SK-N-SH (cell line): ENCODE results near the gene ZNF189. TPM values are rescaled to one million over a fixed set of nuclear protein-coding genes. Genes with fewer than 3 reads are reported as not detected.

ENCODE experiments used
- CTCF ChIA-PET: fragments of 300-600, 350-600 bp; formaldehyde crosslinking; extraction: SDS; loops from one replicate; lab custom pipeline; 2021; lab: Yijun Ruan, JAX
- POLR2A ChIA-PET: fragments of 350-600 bp; sonication (Branson Sonifier 250); formaldehyde crosslinking; extraction: SDS; loops from one replicate; lab custom pipeline; 2020; ENCODE audit warnings: antibody characterized with exemption, inconsistent platforms; lab: Yijun Ruan, JAX
- DNase-seq: peaks from one replicate; pipeline ENCODE4 v3.0.0; 2012
- H2AFZ ChIP-seq: fragments of 200-600 bp; sonication (generic); 2 replicates; pipeline ENCODE4 v1.8.1; 2016; ENCODE audit warnings: antibody characterized with exemption, mild to moderate bottlenecking, low read depth
- H3F3A ChIP-seq: fragments of 200-600 bp; sonication (generic); replicated peaks from 2 replicates; pipeline ENCODE3; 2016; ENCODE audit warnings: antibody characterized with exemption, mild to moderate bottlenecking; ENCODE audit not compliant: insufficient read depth
- H3K27ac ChIP-seq, 2 experiments: fragments of 200-500 bp in 1 of 2; fragments of 200-600 bp in 1 of 2; sonication (Bioruptor generic) in 1 of 2; sonication (generic), shearing (Covaris generic) in 1 of 2; 2 replicates each; pipeline versions ENCODE4 v1.5.1 to v1.6.1; 2014 to 2016; ENCODE audit warnings: low read depth in 2 of 2, inconsistent platforms in 1 of 2, low read length in 1 of 2, mild to moderate bottlenecking in 1 of 2, mixed read lengths in 1 of 2
- H3K27me3 ChIP-seq: fragments of 200-600 bp; sonication (generic), shearing (Covaris generic); 2 replicates; pipeline ENCODE4 v1.6.1; 2016; ENCODE audit warnings: mixed run types; ENCODE audit not compliant: insufficient read depth
- H3K36me3 ChIP-seq, 2 experiments: fragments of 200-500 bp in 1 of 2; fragments of 200-600 bp in 1 of 2; sonication (Bioruptor generic) in 1 of 2; sonication (generic) in 1 of 2; replicated peaks in 1 of 2; 2 replicates each; pipeline versions ENCODE3 to v1.5.1; 2014 to 2016; ENCODE audit warnings: low read length in 1 of 2, mild to moderate bottlenecking in 1 of 2; ENCODE audit not compliant: insufficient read depth in 2 of 2, control insufficient read depth in 1 of 2
- H3K4me1 ChIP-seq, 2 experiments: fragments of 200-500 bp in 1 of 2; fragments of 200-600 bp in 1 of 2; sonication (Bioruptor generic) in 1 of 2; sonication (generic), shearing (Covaris generic) in 1 of 2; 2 replicates each; pipeline versions ENCODE4 v1.5.1 to v1.6.1; 2014 to 2016; ENCODE audit warnings: low read depth in 1 of 2, low read length in 1 of 2, mixed run types in 1 of 2; ENCODE audit not compliant: insufficient read depth in 2 of 2, control insufficient read depth in 1 of 2
- H3K4me2 ChIP-seq: fragments of 200-600 bp; sonication (generic), shearing (Covaris generic); 2 replicates; pipeline ENCODE4 v1.6.1; 2017; ENCODE audit warnings: mixed run types
- H3K4me3 ChIP-seq, 2 experiments: fragments of 200-500 bp in 1 of 2; fragments of 200-600 bp in 1 of 2; sonication (Bioruptor generic) in 1 of 2; sonication (generic), shearing (Covaris generic) in 1 of 2; 2 replicates each; pipeline versions ENCODE4 v1.5.1 to v1.8.1; 2014 to 2016; ENCODE audit warnings: low read depth in 2 of 2, inconsistent platforms in 1 of 2, low read length in 1 of 2, mild to moderate bottlenecking in 1 of 2, mixed read lengths in 1 of 2, moderate library complexity in 1 of 2
- H3K79me2 ChIP-seq: fragments of 200-600 bp; sonication (generic); 2 replicates; pipeline ENCODE4 v1.8.1; 2017; ENCODE audit warnings: mild to moderate bottlenecking; ENCODE audit not compliant: insufficient read depth
- H3K9ac ChIP-seq: fragments of 200-600 bp; sonication (generic); 2 replicates; pipeline ENCODE4 v1.6.1; 2017; ENCODE audit warnings: mixed run types
- H3K9me2 ChIP-seq: fragments of 200-600 bp; sonication (generic); 2 replicates; pipeline ENCODE4 v1.6.1; 2017; ENCODE audit warnings: mixed run types
- H3K9me3 ChIP-seq: fragments of 200-600 bp; sonication (generic); 2 replicates; pipeline ENCODE4 v1.6.1; 2017; ENCODE audit warnings: mixed run types, mild to moderate bottlenecking, moderate library complexity
- H4K20me1 ChIP-seq: fragments of 200-600 bp; sonication (generic); 2 replicates; pipeline ENCODE4 v1.6.1; 2017; ENCODE audit warnings: mild to moderate bottlenecking, mixed run types; ENCODE audit not compliant: insufficient read depth
- CHD2 ChIP-seq: fragments of 150-350 bp; IDR thresholded peaks from 2 replicates; pipeline ENCODE4 v1.6.1; 2018; ENCODE audit warnings: low read length; ENCODE audit not compliant: partially characterized antibody
- FOXM1 ChIP-seq: IDR thresholded peaks from 2 replicates; pipeline ENCODE4 v1.4.0; 2012; ENCODE audit warnings: low read depth, mild to moderate bottlenecking
- GABPA ChIP-seq: IDR thresholded peaks from 2 replicates; pipeline ENCODE4 v1.4.0; 2012; ENCODE audit warnings: low read depth, mild to moderate bottlenecking
- JUND ChIP-seq: IDR thresholded peaks from 2 replicates; pipeline ENCODE4 v1.4.0; 2012
- MEF2A ChIP-seq: IDR thresholded peaks from 2 replicates; pipeline ENCODE4 v1.4.0; 2012; ENCODE audit warnings: low read depth, borderline replicate concordance
- MXI1 ChIP-seq: IDR thresholded peaks from 2 replicates; pipeline ENCODE4 v1.6.1; 2012; ENCODE audit warnings: mild to moderate bottlenecking, low read depth, low read length, improper control_type of control experiment
- RAD21 ChIP-seq: IDR thresholded peaks from 2 replicates; pipeline ENCODE4 v1.6.1; 2012; ENCODE audit warnings: mild to moderate bottlenecking, low read length
- RFX5 ChIP-seq: IDR thresholded peaks from 2 replicates; pipeline ENCODE4 v1.6.1; 2012; ENCODE audit warnings: mild to moderate bottlenecking, improper control_type of control experiment, low read length
- SMC3 ChIP-seq: IDR thresholded peaks from 2 replicates; pipeline ENCODE4 v1.6.1; 2012; ENCODE audit warnings: low read depth, low read length, improper control_type of control experiment
- TAF1 ChIP-seq: IDR thresholded peaks from 2 replicates; pipeline ENCODE4 v1.6.1; 2012; ENCODE audit warnings: low read depth, mild to moderate bottlenecking, low read length, moderate library complexity, borderline replicate concordance
- TCF12 ChIP-seq: IDR thresholded peaks from 2 replicates; pipeline ENCODE4 v1.4.0; 2012
- TEAD4 ChIP-seq: IDR thresholded peaks from 2 replicates; pipeline ENCODE4 v1.4.0; 2012; ENCODE audit warnings: mild to moderate bottlenecking, borderline replicate concordance; ENCODE audit not compliant: insufficient read depth
- WGBS: methylation state at CpG from one replicate; pipeline ENCODE4 v1.1.6; 2017; ENCODE audit warnings: low lambda C conversion rate; 5-methylcytosine and 5-hydroxymethylcytosine counted together
- polyA plus RNA-seq, 3 experiments: library from polyadenylated mRNA; depleted of rRNA; stranded (reverse); fragments of >200 nt; gene quantifications; 2 replicates each; pipeline ENCODE4 v1.2.3, GENCODE V29; 2012
- TF ChIP-seq, protein P1 (sequence below): IDR thresholded peaks from 2 replicates; pipeline ENCODE4 v1.4.0; 2012; ENCODE audit warnings: low read depth, borderline replicate concordance
- TF ChIP-seq, protein P2 (sequence below): IDR thresholded peaks from 2 replicates; pipeline ENCODE4 v1.4.0; 2012; ENCODE audit warnings: low read depth, borderline replicate concordance

ZNF189 gene
- polyA plus RNA-seq, 1 of the 3 experiments (the other 2 are of a cell fraction) = 2.9 TPM

DNA sequence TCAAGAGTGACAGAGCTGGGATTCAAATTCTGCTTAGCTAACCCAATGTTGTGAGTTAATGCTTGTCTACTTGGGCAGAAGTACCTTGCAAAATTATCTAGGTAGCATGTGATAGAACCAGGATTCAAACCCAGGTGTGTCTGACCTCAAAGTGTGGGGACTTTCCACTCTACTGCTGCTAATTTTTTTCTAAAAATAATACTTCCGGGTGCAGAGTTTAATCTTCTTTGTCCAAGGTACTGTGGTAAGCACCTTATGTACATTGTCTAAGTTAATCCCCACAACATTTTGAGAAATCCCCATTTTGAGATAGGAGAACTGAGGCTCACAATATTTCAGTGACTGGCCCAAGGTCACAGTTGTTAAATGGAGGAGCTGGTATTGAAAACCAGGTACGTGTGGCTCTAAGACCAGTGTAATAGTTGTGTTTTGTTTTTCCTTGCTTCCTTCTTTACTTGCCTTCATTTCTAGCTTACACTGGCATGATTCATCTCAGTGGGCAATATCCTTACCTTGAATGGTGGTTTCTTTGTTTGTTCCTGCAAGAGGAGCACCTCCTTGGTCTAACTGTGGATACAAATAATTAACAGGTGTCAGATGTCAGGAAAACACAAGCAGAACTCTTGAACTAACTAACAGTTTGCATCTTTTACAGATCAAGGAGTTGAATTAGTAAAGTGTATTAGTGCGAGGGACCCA, 29.5 kb downstream of the ZNF189 start:
- no peaks in the 10 kb centered on the region for H3K36me3 ChIP-seq
- no peaks in the 10 kb centered on the region for H3K9me2 ChIP-seq
- no peak overlapping the region for H3K4me2 ChIP-seq
- ChIA-PET POLR2A (no interaction called here), CTCF (interaction anchor here (0.6 to 2.9 kb wide), 6 partner anchors 9 to 105 kb away, joined by 3 to 16 read pairs (median 3); partner anchors contain the start of gene RNF20)
- no peak overlapping the region for H3K4me3 ChIP-seq
- H3K4me1 ChIP-seq = no peaks in the 10 kb centered on the region
- no peak overlapping the region for H2AFZ ChIP-seq
- TF ChIP-seq FOXM1 (no peak), TEAD4 (no peak), GABPA (no peak), RAD21 (no peak), SMC3 (no peak), MXI1 (no peak), TCF12 (no peak), CHD2 (no peak), MEF2A (no peak), TAF1 (no peak)
- TF ChIP-seq, protein P1, sequence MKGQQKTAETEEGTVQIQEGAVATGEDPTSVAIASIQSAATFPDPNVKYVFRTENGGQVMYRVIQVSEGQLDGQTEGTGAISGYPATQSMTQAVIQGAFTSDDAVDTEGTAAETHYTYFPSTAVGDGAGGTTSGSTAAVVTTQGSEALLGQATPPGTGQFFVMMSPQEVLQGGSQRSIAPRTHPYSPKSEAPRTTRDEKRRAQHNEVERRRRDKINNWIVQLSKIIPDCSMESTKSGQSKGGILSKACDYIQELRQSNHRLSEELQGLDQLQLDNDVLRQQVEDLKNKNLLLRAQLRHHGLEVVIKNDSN = no peak
- TF ChIP-seq, protein P2, sequence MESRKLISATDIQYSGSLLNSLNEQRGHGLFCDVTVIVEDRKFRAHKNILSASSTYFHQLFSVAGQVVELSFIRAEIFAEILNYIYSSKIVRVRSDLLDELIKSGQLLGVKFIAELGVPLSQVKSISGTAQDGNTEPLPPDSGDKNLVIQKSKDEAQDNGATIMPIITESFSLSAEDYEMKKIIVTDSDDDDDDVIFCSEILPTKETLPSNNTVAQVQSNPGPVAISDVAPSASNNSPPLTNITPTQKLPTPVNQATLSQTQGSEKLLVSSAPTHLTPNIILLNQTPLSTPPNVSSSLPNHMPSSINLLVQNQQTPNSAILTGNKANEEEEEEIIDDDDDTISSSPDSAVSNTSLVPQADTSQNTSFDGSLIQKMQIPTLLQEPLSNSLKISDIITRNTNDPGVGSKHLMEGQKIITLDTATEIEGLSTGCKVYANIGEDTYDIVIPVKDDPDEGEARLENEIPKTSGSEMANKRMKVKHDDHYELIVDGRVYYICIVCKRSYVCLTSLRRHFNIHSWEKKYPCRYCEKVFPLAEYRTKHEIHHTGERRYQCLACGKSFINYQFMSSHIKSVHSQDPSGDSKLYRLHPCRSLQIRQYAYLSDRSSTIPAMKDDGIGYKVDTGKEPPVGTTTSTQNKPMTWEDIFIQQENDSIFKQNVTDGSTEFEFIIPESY = no peak
- DNase-seq = no peak
- no peaks in the 10 kb centered on the region for H3K9me3 ChIP-seq
- H3K9ac ChIP-seq = no peak overlapping the region
- WGBS = 20% methylated on average over 3 of the region's 3 CpGs
- H3K27me3 ChIP-seq = no peaks in the 10 kb centered on the region; the same call in 1 of the 2 replicates
- H3K79me2 ChIP-seq = no peaks in the 10 kb centered on the region
- no peaks in the 10 kb centered on the region for H4K20me1 ChIP-seq
- H3K27ac ChIP-seq = no peak overlapping the region
- H3F3A ChIP-seq = no peaks in the 10 kb centered on the region

DNA sequence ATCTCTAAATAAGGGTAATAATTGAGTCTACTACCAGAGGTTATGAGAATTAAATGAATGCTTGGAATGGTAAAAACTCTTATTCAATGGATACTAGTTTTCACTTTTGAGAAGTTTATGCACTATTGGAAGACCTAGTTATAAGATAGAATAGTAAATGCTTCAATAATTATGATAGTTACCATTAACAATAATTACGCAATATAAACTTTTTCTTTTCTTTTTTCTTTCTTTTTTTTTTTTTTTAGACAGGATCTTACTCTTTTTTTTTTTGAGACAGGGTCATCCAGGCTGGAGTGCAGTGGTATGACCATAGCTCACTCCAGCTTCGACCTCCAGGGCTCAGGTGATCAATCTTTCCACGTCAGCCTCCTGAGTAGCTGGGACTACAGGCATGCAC, 30.3 kb downstream of the ZNF189 start:
- POLR2A ChIA-PET = no interaction called here
- no peaks in the 10 kb centered on the region for H3F3A ChIP-seq
- TF ChIP-seq RFX5 (no peak), JUND (no peak)
- CTCF ChIA-PET = interaction anchor here (1.1 kb wide), 1 partner anchor 20 kb away, joined by 3 read pairs; no protein-coding TSS in a partner anchor
- no peak overlapping the region for H3K9ac ChIP-seq
- no peak overlapping the region for H3K27ac ChIP-seq
- H3K4me3 ChIP-seq = no peak overlapping the region
- WGBS = 20% methylated on average over 3 of the region's 3 CpGs
- H3K27me3 ChIP-seq = no peaks in the 10 kb centered on the region; the same call in 1 of the 2 replicates
- no peak for DNase-seq
- no peaks in the 10 kb centered on the region for H3K9me3 ChIP-seq
- H3K36me3 ChIP-seq = no peaks in the 10 kb centered on the region
- no peaks in the 10 kb centered on the region for H4K20me1 ChIP-seq
- H3K79me2 ChIP-seq = no peaks in the 10 kb centered on the region
- H3K4me2 ChIP-seq = no peak overlapping the region
- no peaks in the 10 kb centered on the region for H3K4me1 ChIP-seq
- H2AFZ ChIP-seq = no peak overlapping the region
- H3K9me2 ChIP-seq = no peaks in the 10 kb centered on the region
